ENCODE measurements around the gene TMPRSS12. TPM values are rescaled to one million over a fixed set of nuclear protein-coding genes. Genes with fewer than 3 reads are reported as not detected.

The TMPRSS12 gene
- total RNA-seq, 1 experiment from 2014 or later = not detected

DNA sequence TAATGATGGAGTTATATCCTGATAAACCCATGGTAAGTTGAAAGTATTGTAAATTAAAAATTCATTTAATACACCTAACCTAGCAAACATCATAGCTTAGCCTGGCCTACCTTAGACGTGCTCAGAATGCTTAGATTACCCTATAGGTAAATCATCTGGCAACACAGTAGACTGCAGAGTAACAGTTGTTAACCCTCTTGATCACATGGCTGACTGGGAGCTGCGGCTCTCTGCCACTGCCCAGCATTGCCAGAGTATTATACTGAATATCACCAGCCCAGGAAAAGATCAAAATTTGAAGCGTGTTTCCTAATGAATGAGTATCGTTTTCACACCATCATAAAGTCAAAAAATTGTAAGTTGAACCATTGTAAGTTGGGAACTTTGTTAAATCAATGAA, 17.8 kb upstream of the TMPRSS12 start:
- Histone ChIP-seq H3K27ac (ENCODE audit: low read length) (no peak overlapping the region), H3K4me1 (ENCODE audit: insufficient read depth, low read length) (no peaks in the 10 kb centered on the region), H2AFZ (ENCODE audit: low read length) (no peak overlapping the region; the same call in 1 of the 2 replicates), H3K4me2 (ENCODE audit: low read length) (no peak overlapping the region), H3K9me3 (ENCODE audit: low read length) (no peaks in the 10 kb centered on the region), H3K4me3 (ENCODE audit: low read length) (no peak overlapping the region), H3F3A (ENCODE audit: low read length, unreplicated experiment) (no peaks in the 10 kb centered on the region), H3K36me3 (ENCODE audit: low read depth, low read length) (no peaks in the 10 kb centered on the region; the same call in 1 of the 2 replicates), H4K20me1 (ENCODE audit: low read length) (no peaks in the 10 kb centered on the region), H3K9me2 (replicated peaks; ENCODE audit: low read length) (no peaks in the 10 kb centered on the region), H3K79me2 (ENCODE audit: low read length) (no peaks in the 10 kb centered on the region), H3K9ac (ENCODE audit: low read length) (no peak overlapping the region), H3K27me3 (ENCODE audit: low read length) (no peaks in the 10 kb centered on the region)
- no peak for DNase-seq
- peak; percentile 66 for ATAC-seq
- POLR2A ChIA-PET (ENCODE audit: unreplicated experiment) = interaction anchor here (0.6 kb wide), 2 partner anchors 61 to 1024 kb away, joined by 6 to 11 read pairs; partner anchors contain the start of gene ATF1
- BruUV-seq (replicated peaks) = no TSS peak
- CTCF ChIA-PET = interaction anchor here (0.6 to 2.6 kb wide), 7 partner anchors 28 to 243 kb away, joined by 4 to 56 read pairs (median 10); no protein-coding TSS in a partner anchor
- intact Hi-C loops (cut with micrococcal nuclease) = loop anchor here (1.0 to 5.0 kb wide), 4 partner anchors 60 to 517 kb away; no protein-coding TSS in a partner anchor
- TF ChIP-seq CTCF (conservative IDR thresholded peaks at IDR 0.05; ENCODE audit: low read depth, low read length) (no peak), EZH2 (IDR thresholded peaks at IDR 0.05; ENCODE audit: low read length, unreplicated experiment) (no peak), EZH2phosphoT487 (IDR thresholded peaks at IDR 0.05; ENCODE audit: borderline replicate concordance, low read length) (no peak)

DNA sequence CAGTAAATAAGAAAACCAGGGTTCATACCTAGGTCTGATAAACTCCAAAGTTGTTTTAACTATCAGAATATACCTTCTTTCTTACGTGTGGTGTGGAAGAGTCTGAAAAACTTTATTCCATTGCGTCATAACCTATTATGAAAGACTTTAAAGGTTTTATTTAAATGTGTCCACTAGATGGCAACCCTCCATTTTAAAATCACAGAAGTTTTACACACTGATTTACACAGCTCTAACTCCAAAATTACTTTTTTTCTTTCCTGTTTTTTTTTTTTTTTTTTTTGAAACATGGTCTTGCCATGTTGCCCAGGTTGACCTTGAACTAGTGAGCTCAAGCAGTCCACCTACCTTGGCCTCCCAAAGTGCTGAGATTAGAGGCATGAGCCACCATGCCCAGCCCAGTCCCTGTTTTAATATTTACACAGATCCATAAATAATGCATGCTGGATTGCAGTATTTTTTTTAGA, 17.3 kb upstream of the TMPRSS12 start:
- Histone ChIP-seq H3F3A (ENCODE audit: low read length, unreplicated experiment) (no peaks in the 10 kb centered on the region), H3K4me1 (ENCODE audit: insufficient read depth, low read length) (no peaks in the 10 kb centered on the region), H3K4me3 (ENCODE audit: low read length) (no peak overlapping the region), H3K79me2 (ENCODE audit: low read length) (no peaks in the 10 kb centered on the region), H3K4me2 (ENCODE audit: low read length) (no peak overlapping the region), H4K20me1 (ENCODE audit: low read length) (no peaks in the 10 kb centered on the region), H3K36me3 (ENCODE audit: low read depth, low read length) (no peaks in the 10 kb centered on the region), H3K9me2 (replicated peaks; ENCODE audit: low read length) (no peaks in the 10 kb centered on the region), H3K27me3 (ENCODE audit: low read length) (no peaks in the 10 kb centered on the region), H3K27ac (ENCODE audit: low read length) (no peak overlapping the region), H2AFZ (ENCODE audit: low read length) (no peak overlapping the region; the same call in 1 of the 2 replicates), H3K9me3 (ENCODE audit: low read length) (no peaks in the 10 kb centered on the region), H3K9ac (ENCODE audit: low read length) (no peak overlapping the region)
- ATAC-seq (peak; percentile 78), DNase-seq (peak; percentile 76)
- CTCF ChIA-PET = interaction anchor here (0.6 to 2.6 kb wide), 11 partner anchors 28 to 807 kb away, joined by 3 to 56 read pairs (median 6); no protein-coding TSS in a partner anchor
- no peak for TF ChIP-seq EZH2phosphoT487 (IDR thresholded peaks at IDR 0.05; ENCODE audit: borderline replicate concordance, low read length)
- peak; percentile 66 for TF ChIP-seq CTCF (conservative IDR thresholded peaks at IDR 0.05; ENCODE audit: low read depth, low read length)
- POLR2A ChIA-PET (ENCODE audit: unreplicated experiment) = interaction anchor here (0.6 kb wide), 2 partner anchors 61 to 1024 kb away, joined by 6 to 11 read pairs; partner anchors contain the start of gene ATF1
- no TSS peak for BruUV-seq (replicated peaks)
- intact Hi-C loops (cut with micrococcal nuclease) = loop anchor here (1.0 to 5.0 kb wide), 4 partner anchors 60 to 517 kb away; no protein-coding TSS in a partner anchor

DNA sequence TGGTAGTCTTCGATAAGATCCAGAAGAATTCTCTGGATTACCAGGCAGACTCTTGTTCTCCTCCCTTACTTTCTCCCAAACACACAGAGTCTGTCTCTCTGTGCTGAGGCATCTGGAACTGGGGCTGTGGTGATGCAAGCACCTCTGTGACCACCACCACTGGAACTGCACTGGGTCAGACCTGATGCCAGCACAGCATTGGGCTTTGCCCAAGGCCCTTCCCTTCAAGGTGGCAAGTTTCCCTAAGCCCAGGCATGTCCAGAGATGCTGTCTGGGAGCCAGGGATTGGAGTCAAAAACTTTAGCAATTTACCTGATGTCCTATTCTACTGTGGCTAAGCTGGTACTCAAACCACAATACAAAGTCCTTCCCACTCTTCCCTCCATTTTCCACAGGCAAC, 14.6 kb upstream of the TMPRSS12 start:
- Histone ChIP-seq H3K9me3 (ENCODE audit: low read length) (peaks cover 8% of the 10 kb centered on the region; the same call in 1 of the 2 replicates), H3K27ac (ENCODE audit: low read length) (no peak overlapping the region), H3K27me3 (ENCODE audit: low read length) (no peaks in the 10 kb centered on the region), H4K20me1 (ENCODE audit: low read length) (no peaks in the 10 kb centered on the region), H3K79me2 (ENCODE audit: low read length) (no peaks in the 10 kb centered on the region), H3K9me2 (replicated peaks; ENCODE audit: low read length) (no peaks in the 10 kb centered on the region), H3K9ac (ENCODE audit: low read length) (no peak overlapping the region), H3K36me3 (ENCODE audit: low read depth, low read length) (no peaks in the 10 kb centered on the region), H3K4me1 (ENCODE audit: insufficient read depth, low read length) (no peaks in the 10 kb centered on the region), H2AFZ (ENCODE audit: low read length) (no peak overlapping the region), H3K4me3 (ENCODE audit: low read length) (no peak overlapping the region), H3K4me2 (ENCODE audit: low read length) (no peak overlapping the region), H3F3A (ENCODE audit: low read length, unreplicated experiment) (no peaks in the 10 kb centered on the region)
- no peak for ATAC-seq
- intact Hi-C loops (cut with micrococcal nuclease) = loop anchor here (5.0 kb wide), 1 partner anchor 514 kb away; no protein-coding TSS in a partner anchor
- POLR2A ChIA-PET (ENCODE audit: unreplicated experiment) = no interaction called here
- no peak for DNase-seq
- no TSS peak for BruUV-seq (replicated peaks)
- CTCF ChIA-PET = no interaction called here
- TF ChIP-seq CTCF (conservative IDR thresholded peaks at IDR 0.05; ENCODE audit: low read depth, low read length) (no peak), EZH2 (IDR thresholded peaks at IDR 0.05; ENCODE audit: low read length, unreplicated experiment) (no peak), EZH2phosphoT487 (IDR thresholded peaks at IDR 0.05; ENCODE audit: borderline replicate concordance, low read length) (no peak)
